ENCODE measurements around the gene FGF19. TPM values are rescaled to one million over a fixed set of nuclear protein-coding genes. Genes with fewer than 3 reads are reported as not detected.

The FGF19 gene, protein sequence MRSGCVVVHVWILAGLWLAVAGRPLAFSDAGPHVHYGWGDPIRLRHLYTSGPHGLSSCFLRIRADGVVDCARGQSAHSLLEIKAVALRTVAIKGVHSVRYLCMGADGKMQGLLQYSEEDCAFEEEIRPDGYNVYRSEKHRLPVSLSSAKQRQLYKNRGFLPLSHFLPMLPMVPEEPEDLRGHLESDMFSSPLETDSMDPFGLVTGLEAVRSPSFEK
- not detected for polyA plus RNA-seq (2013)

GRCh38 chr11:69703768-69704507, at the start of gene FGF19:
FGF19 (minus strand) TSS chr11:69704022; CDS start chr11:69703876, 146 bp downstream.
- no peaks in the 10 kb centered on the region for H3K9me3 ChIP-seq (ENCODE audit: control extremely low read depth in 1 of 5, control insufficient read depth in 4 of 5, insufficient read depth in 2 of 5, low read depth in 1 of 5, low read length in 4 of 5)
- no peaks in the 10 kb centered on the region for H3K36me3 ChIP-seq (ENCODE audit: control insufficient read depth in 4 of 4, insufficient read depth in 4 of 4, low read length in 3 of 4)
- peaks cover 3 to 94% (median 58%) of the 10 kb centered on the region in 5 experiments for H3K27me3 ChIP-seq (replicated peaks in 2 of 5; ENCODE audit: control insufficient read depth in 4 of 5, insufficient read depth in 5 of 5, low read length in 4 of 5)
- H3K27ac ChIP-seq (ENCODE audit: insufficient read depth in 1 of 2, low read depth in 1 of 2, low read length in 2 of 2, poor library complexity in 1 of 2, severe bottlenecking in 2 of 2) = no peak within 1 kb of the TSS
- DNase-seq = peak in 1 of 3 donors; percentile 30
- peaks cover 0 to 21% (median 10%) of the 10 kb centered on the region in 4 experiments for H3K4me1 ChIP-seq (ENCODE audit: control extremely low read depth in 1 of 4, control insufficient read depth in 4 of 4, insufficient read depth in 4 of 4, low read length in 3 of 4)
- peak within 1 kb of the TSS in 3 of 7 experiments; percentile 10 to 55 (median 10) for H3K4me3 ChIP-seq (ENCODE audit: control insufficient read depth in 1 of 7, extremely low read depth in 1 of 7, insufficient read depth in 4 of 7, low read depth in 2 of 7, low read length in 6 of 7)
- CTCF ChIA-PET = no interaction called here
- POLR2A ChIA-PET = no interaction called here
- WGBS (ENCODE audit: insufficient coverage) = 1% methylated on average over 58 of the region's 67 CpGs

DNA sequence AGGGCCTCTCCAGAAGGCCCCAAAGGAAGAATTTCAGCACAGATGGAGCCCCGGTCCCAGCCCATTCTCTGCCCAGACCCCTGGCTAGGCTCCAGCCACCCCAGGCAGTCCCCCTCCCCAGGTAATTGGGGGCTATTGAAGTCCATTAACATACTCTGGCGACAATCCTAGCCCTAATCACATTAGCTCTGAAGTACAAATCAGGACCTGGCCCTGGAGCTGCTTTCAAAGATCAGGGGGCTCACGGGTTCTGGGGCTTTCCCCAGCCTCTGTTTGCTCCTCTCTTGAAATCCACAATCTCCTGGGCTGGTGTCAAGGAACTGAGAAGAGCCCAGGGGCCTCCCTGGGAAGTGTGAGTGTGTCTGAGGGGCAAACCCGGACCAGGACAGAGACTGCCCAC, 49.1 kb upstream of the FGF19 start:
- ChIA-PET CTCF (no interaction called here), POLR2A (no interaction called here)
- H3K4me1 ChIP-seq (ENCODE audit: control extremely low read depth in 1 of 4, control insufficient read depth in 4 of 4, insufficient read depth in 4 of 4, low read length in 3 of 4) = no peaks in the 10 kb centered on the region

DNA sequence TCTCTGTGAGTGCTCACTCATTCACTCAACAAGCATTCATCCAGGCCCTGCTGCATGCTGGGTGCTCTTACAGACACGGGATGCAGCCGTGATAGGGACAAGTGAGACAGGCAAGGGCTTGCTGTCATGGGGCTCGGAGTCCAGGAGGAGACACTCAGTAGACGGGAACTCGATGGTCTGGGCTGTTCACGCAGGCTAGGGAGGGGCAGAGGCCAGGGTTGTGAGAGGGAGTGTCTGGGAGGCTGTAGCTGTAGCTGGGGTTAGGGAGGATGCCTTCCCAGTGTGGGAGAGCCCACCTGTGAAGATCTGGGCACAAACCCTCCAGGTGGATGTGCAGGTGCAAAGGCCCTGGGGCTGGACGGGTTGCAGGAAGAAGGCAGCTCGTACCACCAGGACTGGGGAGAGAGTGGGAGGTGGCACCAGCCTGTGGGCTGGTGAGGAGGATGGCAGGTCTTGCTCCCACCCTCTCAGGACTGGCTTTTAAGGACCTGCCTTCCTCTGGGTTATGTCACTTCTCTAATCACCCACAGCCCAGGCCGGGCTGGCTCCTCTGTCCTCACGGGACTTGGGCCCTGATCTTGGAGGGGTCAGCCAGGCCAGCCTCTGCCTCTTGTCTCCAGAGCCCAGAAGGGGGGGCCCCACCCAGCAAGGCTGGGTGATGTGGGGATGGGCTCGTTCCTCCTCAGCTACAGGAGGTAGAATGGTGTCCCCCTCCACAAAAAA, 47.2 kb upstream of the FGF19 start:
- ChIA-PET CTCF (no interaction called here), POLR2A (no interaction called here)
- Histone ChIP-seq H3K27ac (ENCODE audit: insufficient read depth in 1 of 2, low read depth in 1 of 2, low read length in 2 of 2, poor library complexity in 1 of 2, severe bottlenecking in 2 of 2) (no peak overlapping the region), H3K27me3 (replicated peaks in 2 of 5; ENCODE audit: control insufficient read depth in 4 of 5, insufficient read depth in 5 of 5, low read length in 4 of 5) (peaks cover 0 to 49% (median 8%) of the 10 kb centered on the region in 5 experiments), H3K36me3 (ENCODE audit: control insufficient read depth in 4 of 4, insufficient read depth in 4 of 4, low read length in 3 of 4) (no peaks in the 10 kb centered on the region), H3K4me3 (ENCODE audit: control insufficient read depth in 1 of 7, extremely low read depth in 1 of 7, insufficient read depth in 4 of 7, low read depth in 2 of 7, low read length in 6 of 7) (no peak overlapping the region), H3K4me1 (ENCODE audit: control extremely low read depth in 1 of 4, control insufficient read depth in 4 of 4, insufficient read depth in 4 of 4, low read length in 3 of 4) (no peaks in the 10 kb centered on the region), H3K9me3 (ENCODE audit: control extremely low read depth in 1 of 5, control insufficient read depth in 4 of 5, insufficient read depth in 2 of 5, low read depth in 1 of 5, low read length in 4 of 5) (peaks cover 0 to 1% (median 0%) of the 10 kb centered on the region in 5 experiments)
- no peak for DNase-seq
- WGBS (ENCODE audit: insufficient coverage) = 76% methylated on average over 9 of the region's 11 CpGs

More for the DNA sequence above, 49.1 kb upstream of the FGF19 start:
- H3K9me3 ChIP-seq (ENCODE audit: control extremely low read depth in 1 of 5, control insufficient read depth in 4 of 5, insufficient read depth in 2 of 5, low read depth in 1 of 5, low read length in 4 of 5) = peaks cover 0 to 3% (median 0%) of the 10 kb centered on the region in 5 experiments
- no peak for DNase-seq
- no peak overlapping the region for H3K4me3 ChIP-seq (ENCODE audit: control insufficient read depth in 1 of 7, extremely low read depth in 1 of 7, insufficient read depth in 4 of 7, low read depth in 2 of 7, low read length in 6 of 7)
- H3K27ac ChIP-seq (ENCODE audit: insufficient read depth in 1 of 2, low read depth in 1 of 2, low read length in 2 of 2, poor library complexity in 1 of 2, severe bottlenecking in 2 of 2) = no peak overlapping the region
- H3K27me3 ChIP-seq (replicated peaks in 2 of 5; ENCODE audit: control insufficient read depth in 4 of 5, insufficient read depth in 5 of 5, low read length in 4 of 5) = peaks cover 0 to 42% (median 8%) of the 10 kb centered on the region in 5 experiments
- no peaks in the 10 kb centered on the region for H3K36me3 ChIP-seq (ENCODE audit: control insufficient read depth in 4 of 4, insufficient read depth in 4 of 4, low read length in 3 of 4)
- WGBS (ENCODE audit: insufficient coverage) = 25% methylated on average over 3 of the region's 4 CpGs

GRCh38 chr11:69750108-69750850, 46.5 kb upstream of the FGF19 start:
- H3K9me3 ChIP-seq (ENCODE audit: control extremely low read depth in 1 of 5, control insufficient read depth in 4 of 5, insufficient read depth in 2 of 5, low read depth in 1 of 5, low read length in 4 of 5) = no peaks in the 10 kb centered on the region
- POLR2A ChIA-PET = no interaction called here
- no peak overlapping the region for H3K4me3 ChIP-seq (ENCODE audit: control insufficient read depth in 1 of 7, extremely low read depth in 1 of 7, insufficient read depth in 4 of 7, low read depth in 2 of 7, low read length in 6 of 7)
- peaks cover 0 to 53% (median 8%) of the 10 kb centered on the region in 5 experiments for H3K27me3 ChIP-seq (replicated peaks in 2 of 5; ENCODE audit: control insufficient read depth in 4 of 5, insufficient read depth in 5 of 5, low read length in 4 of 5)
- CTCF ChIA-PET = no interaction called here
- H3K4me1 ChIP-seq (ENCODE audit: control extremely low read depth in 1 of 4, control insufficient read depth in 4 of 4, insufficient read depth in 4 of 4, low read length in 3 of 4) = no peaks in the 10 kb centered on the region
- DNase-seq = no peak
- no peak overlapping the region for H3K27ac ChIP-seq (ENCODE audit: insufficient read depth in 1 of 2, low read depth in 1 of 2, low read length in 2 of 2, poor library complexity in 1 of 2, severe bottlenecking in 2 of 2)
- 84% methylated on average over 9 of the region's 11 CpGs for WGBS (ENCODE audit: insufficient coverage)
- no peaks in the 10 kb centered on the region for H3K36me3 ChIP-seq (ENCODE audit: control insufficient read depth in 4 of 4, insufficient read depth in 4 of 4, low read length in 3 of 4)

DNA sequence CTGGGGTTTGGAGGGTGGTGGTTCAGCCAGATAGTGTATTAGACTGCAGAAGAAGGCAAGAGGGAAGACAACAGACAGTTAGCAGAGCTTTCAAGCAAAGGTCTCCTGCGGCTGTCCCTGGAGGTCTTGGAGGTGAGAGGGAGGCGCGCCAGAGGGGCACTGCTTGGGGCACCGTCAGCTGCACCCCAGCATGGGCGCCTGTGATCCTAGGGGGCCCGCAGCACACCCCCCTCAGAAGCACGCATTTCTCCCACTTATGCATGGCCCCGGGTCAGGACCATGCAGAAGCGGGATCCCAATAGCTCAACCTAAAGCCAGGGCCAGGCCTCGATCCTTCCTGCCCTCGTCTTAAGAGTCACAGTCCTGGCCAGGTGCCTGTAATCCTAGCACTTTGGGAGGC, 44.8 kb upstream of the FGF19 start:
- H3K36me3 ChIP-seq (ENCODE audit: control insufficient read depth in 4 of 4, insufficient read depth in 4 of 4, low read length in 3 of 4) = no peaks in the 10 kb centered on the region
- H3K4me3 ChIP-seq (ENCODE audit: control insufficient read depth in 1 of 7, extremely low read depth in 1 of 7, insufficient read depth in 4 of 7, low read depth in 2 of 7, low read length in 6 of 7) = no peak overlapping the region
- H3K27ac ChIP-seq (ENCODE audit: insufficient read depth in 1 of 2, low read depth in 1 of 2, low read length in 2 of 2, poor library complexity in 1 of 2, severe bottlenecking in 2 of 2) = no peak overlapping the region
- no peaks in the 10 kb centered on the region for H3K9me3 ChIP-seq (ENCODE audit: control extremely low read depth in 1 of 5, control insufficient read depth in 4 of 5, insufficient read depth in 2 of 5, low read depth in 1 of 5, low read length in 4 of 5)
- POLR2A ChIA-PET = no interaction called here
- no peak for DNase-seq
- peaks cover 0 to 53% (median 5%) of the 10 kb centered on the region in 5 experiments for H3K27me3 ChIP-seq (replicated peaks in 2 of 5; ENCODE audit: control insufficient read depth in 4 of 5, insufficient read depth in 5 of 5, low read length in 4 of 5)
- CTCF ChIA-PET = no interaction called here
- no peaks in the 10 kb centered on the region for H3K4me1 ChIP-seq (ENCODE audit: control extremely low read depth in 1 of 4, control insufficient read depth in 4 of 4, insufficient read depth in 4 of 4, low read length in 3 of 4)
- 100% methylated on average over 4 of the region's 11 CpGs for WGBS (ENCODE audit: insufficient coverage)

GRCh38 chr11:69746752-69747742, 43.2 kb upstream of the FGF19 start:
- DNase-seq = no peak
- H3K27ac ChIP-seq (ENCODE audit: insufficient read depth in 1 of 2, low read depth in 1 of 2, low read length in 2 of 2, poor library complexity in 1 of 2, severe bottlenecking in 2 of 2) = no peak overlapping the region
- CTCF ChIA-PET = no interaction called here
- no peak overlapping the region for H3K4me3 ChIP-seq (ENCODE audit: control insufficient read depth in 1 of 7, extremely low read depth in 1 of 7, insufficient read depth in 4 of 7, low read depth in 2 of 7, low read length in 6 of 7)
- WGBS (ENCODE audit: insufficient coverage) = 78% methylated on average over 26 of the region's 29 CpGs
- peaks cover 0 to 50% (median 6%) of the 10 kb centered on the region in 5 experiments for H3K27me3 ChIP-seq (replicated peaks in 2 of 5; ENCODE audit: control insufficient read depth in 4 of 5, insufficient read depth in 5 of 5, low read length in 4 of 5)
- no peaks in the 10 kb centered on the region for H3K36me3 ChIP-seq (ENCODE audit: control insufficient read depth in 4 of 4, insufficient read depth in 4 of 4, low read length in 3 of 4)
- POLR2A ChIA-PET = no interaction called here
- H3K9me3 ChIP-seq (ENCODE audit: control extremely low read depth in 1 of 5, control insufficient read depth in 4 of 5, insufficient read depth in 2 of 5, low read depth in 1 of 5, low read length in 4 of 5) = no peaks in the 10 kb centered on the region
- H3K4me1 ChIP-seq (ENCODE audit: control extremely low read depth in 1 of 4, control insufficient read depth in 4 of 4, insufficient read depth in 4 of 4, low read length in 3 of 4) = no peaks in the 10 kb centered on the region
